ENCODE measurements around the gene ALK.
A peak's percentile ranks its signal among the peaks of the same experiment; 100 is the strongest.

The ALK gene

DNA sequence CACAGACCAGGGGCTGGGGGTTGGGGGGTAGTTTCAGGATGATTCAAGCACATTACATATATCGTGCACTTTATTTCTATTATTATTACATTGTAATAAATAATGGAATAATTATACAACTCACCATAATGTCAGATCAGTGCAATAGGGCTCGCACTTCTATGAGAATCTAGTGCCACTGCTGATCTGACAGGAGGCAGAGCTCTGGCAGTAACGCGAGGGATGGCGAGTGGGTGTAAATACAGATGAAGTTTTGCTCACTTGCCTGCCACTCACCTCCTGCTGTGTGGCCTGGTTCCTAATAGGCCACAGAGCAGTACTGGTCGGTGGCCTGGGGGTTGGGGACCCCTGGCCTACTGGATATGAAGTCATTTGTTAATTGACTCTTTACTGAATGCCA lies 615.6 kb downstream of the ALK start:
- DNase-seq, result no peak

DNA sequence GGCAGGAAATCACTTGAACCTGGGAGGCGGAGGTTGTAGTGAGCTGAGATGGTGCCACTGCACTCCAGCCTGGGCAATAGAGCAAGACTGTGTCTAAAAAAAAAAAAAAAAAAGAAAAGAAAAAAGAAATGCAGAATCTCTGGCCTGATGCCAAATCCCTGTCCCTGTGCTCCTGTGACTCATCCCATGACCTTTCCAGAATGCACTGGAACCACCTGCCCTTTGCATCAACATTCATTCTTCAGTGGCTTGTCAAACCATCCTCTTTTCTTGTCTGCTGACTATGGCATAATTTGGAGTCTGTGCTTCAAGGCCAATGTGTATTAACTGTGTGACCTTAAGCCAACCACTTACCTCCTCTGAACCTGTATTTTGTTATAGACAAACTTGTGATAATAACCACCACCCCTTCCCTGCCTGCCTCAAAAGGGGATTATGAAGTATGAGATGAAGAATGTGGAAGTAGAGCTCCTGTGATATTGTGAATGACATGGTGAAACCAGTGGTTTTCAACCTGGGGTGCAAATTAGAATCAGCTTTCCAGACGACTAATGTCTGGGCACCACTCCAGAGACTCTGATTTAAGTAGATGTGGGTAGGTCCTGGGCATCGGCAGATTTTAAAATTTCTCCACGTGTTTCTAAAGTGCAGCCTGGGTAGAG lies 616.9 kb downstream of the ALK start:
- DNase-seq, result no peak

DNA sequence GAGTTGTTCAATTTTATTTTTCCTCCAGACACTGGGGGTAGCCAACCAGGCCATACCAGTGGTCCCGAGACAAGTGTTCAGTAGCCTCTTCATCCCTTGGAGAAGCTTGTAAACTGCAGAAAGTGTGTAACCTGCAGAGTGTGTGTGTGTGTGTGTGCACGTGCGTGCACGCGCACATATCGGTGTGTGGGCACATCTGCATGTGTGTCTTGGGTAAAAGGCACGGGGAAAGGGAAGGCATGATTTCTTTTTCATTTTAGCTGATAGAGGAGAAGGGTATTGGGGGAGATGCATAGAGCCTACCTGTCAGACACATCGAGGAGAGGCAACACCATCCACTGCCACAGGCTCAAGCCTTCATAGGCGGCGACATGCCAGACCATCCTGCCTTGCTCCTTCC lies 624.8 kb downstream of the ALK start:
- no peak for DNase-seq

DNA sequence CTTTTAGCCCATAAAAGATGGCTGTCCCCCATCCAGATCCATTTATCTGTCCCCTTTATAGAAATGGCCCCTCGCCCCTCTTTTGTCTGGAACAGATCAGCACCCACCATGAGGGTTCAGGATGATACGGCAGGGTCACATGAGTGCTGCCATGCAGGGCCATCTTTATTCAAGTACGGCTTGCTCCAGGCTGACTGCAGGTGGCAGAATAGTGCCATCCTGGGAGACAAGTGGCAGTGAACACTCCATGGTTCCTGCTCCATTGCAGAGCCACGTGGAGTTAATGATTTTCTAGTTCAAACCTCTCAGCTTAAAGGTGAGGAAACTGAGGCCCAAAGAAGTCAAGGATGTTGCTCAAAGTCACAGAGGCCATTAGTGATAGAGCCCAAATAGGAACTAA lies 625.5 kb downstream of the ALK start:
- no peak for DNase-seq

DNA sequence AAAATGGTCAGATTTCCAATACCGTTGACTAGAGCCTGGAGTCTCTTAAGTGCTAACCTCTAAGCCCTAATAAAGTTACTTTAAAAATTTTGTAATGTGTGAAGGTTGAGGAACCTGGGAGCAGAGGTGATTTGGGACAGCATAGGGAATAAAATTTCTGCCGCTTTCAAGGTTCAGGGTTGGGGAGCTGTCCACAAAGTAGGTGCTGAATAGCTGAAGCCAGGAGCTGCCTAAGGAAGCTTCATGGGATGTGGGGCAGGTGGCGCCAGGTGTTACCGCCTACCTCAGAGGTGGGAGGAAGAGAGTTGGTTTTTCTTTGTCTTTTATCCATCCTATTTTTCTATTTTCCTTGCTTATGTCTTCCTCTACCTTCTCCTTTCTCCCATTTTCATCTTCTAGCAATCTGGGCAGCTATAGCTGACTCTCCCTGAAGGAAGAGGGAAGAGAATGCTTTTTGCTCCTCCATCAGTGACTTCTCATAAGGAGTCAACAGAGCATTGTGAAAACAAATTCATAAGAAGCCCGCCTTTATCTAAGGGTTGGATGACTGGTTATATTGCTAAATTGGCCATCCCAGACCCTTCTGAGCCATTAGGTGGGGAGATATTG lies 627.5 kb downstream of the ALK start:
- DNase-seq, result peak; percentile 61

DNA sequence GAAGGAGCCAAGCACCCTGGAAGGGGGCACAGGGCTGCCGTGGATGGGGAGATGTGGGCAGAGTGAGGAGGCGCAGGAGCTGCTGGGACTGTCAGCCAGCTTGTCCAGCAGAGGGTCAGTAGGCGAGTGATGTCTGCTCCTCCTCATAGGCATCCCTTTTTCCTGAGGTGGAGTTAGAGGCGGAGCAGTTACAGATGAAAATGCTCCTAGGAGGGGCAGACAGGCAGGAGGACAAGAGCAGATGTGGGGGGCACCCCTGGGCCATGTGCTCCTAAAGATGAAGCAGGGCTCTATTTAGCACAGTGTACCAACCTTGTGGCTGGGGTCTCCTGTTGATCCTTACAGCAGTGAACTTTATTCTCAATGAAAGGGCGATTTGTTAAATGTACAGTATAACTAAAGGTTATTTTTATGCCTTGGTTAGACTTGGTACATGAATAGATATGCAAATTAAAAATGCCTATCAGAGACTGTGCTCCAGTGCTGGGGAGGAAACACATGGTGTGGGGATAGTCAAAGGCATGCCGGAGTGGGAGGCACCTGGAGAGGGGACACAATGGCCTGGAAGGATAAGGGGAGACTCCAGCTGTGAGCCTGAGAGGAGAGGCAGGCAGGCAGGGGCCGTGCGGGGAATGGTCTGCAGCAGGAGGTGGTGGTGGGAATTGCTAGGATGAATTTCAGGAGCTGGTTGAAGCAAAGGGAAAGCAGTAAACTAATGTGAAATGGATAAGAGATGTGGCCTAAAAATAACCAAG lies 630.9 kb downstream of the ALK start:
- no peak for DNase-seq

DNA sequence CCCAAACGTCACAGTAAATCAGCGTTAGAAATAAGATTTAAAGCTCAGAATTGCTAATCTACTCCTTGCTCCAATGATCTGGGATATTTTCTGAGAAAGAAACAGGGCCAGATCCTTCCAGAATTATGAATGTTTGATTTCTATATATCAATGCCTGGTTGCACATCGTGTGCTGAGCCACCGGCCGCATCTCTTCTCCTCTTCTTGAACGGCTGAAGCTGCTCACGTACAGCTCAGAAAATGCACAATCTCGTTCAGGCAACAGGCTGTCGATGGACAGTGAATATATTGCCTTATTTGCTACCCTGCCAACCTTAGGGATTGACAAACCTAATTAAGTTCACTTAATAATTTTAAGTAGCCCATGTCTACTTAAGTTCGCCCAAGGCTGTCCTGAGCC lies 636.7 kb downstream of the ALK start:
- DNase-seq, result no peak

DNA sequence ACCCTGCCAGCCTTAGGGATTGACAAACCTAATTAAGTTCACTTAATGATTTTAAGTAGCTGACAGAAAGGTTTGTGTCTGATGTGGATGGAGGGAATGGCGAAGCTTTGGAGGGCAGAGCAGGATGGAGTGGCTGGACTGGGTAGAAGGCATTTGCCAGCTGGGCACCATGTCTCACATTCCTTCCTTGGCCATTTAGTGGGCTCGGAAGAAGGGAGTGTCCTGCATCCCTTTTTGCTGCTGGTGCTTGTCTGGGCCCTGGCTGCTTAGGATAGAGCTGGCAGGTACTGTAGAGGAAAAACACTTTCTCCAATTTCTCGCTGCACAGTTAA lies 639.5 kb downstream of the ALK start:
- no peak for DNase-seq

DNA sequence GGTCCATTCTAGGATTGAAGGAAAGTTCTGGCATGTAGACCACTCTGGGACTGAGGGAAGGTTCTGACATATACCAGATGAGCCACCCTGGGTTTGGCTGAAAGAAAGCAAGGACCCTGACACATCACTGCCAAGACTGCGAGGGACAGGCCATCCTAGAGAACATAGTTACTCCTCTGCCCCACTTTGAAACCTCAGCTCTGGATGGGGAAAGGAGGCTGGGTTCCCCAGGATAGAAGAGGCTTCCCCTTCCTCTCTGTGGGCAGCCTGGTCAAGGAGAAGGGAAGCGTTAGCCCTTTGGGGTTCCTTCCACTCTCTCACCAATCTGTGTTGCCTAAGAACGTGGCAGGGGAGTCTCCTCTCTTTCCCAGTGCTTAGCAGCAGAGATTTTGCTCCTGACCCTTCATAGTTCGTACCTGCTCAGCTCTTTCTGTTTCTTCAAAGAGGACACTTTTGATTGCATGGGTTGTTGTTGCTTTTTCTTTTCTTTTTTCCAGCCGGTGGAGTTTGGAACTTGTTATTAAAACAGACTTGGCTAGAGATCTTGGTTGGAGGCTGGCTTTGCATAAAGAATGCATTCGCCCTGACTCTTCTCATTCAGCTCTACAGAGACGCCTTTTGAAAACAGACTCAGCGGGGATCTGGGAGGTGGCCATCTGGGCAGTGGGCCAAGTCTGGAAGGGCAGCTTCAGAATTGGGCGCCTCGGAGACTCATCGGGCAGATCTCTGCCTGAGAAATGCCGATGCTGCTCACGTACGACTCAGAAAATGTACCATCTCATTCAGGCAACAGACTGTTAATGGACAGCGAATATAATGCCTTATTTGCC lies 640.1 kb downstream of the ALK start:
- DNase-seq, result peak; percentile 54

DNA sequence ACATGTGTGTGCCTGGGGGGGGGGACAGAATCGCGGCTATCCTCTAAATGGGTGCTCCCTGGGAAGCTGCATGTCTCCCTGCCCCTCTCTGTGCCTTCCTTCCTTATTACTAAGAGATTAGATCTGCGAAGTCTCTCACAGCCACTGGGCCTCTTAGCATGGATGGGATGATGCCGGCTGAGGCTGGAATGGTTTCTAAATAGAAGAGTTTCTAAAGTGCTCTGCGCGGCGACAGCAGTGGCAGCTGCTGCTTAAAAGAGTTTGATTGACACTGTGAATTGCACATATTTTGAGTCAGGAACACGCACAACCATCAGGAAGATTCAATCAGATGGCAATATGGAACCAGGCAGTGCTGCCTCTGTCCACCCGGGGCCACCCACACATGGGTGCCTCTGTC lies 642.4 kb downstream of the ALK start:
- DNase-seq, result no peak

DNA sequence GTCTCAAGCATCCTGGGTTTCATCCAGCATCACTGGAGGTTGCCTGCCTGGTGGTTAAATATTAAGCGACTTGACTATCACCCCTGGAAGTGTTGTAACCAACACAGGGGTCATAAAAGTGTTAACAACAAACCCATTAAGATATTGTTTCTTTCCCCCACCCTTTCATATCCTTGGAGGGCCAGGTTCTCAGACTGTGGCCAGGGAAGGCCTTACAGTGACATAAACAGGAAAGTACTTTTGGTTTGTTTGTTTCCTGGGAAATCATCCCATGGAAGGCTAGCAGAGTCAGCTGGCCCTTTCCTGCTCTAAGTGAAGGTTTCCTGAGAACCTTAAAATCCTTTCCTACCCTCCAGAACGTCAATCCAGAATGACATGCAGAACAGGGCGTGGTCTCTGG lies 645.2 kb downstream of the ALK start:
- DNase-seq, result no peak

DNA sequence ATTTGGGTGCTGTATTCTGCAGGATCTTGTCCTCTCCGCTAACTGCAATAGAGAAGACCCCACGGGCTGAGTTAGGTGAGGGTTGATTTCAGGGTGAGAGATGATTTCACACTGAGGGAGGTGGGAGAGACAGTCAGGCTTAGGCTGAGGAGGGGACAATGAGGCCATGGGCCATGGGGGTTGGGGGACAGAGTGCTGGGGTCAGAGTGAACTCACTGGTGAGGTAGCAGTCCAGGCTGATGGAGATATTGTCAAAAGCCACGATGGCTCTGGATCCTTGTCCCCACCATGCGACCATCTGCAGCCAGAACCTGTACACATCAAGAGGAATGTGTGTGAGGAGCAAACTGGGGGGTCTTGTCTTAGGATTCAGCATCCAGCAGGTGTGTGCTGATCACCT lies 646.2 kb downstream of the ALK start:
- DNase-seq, result no peak

DNA sequence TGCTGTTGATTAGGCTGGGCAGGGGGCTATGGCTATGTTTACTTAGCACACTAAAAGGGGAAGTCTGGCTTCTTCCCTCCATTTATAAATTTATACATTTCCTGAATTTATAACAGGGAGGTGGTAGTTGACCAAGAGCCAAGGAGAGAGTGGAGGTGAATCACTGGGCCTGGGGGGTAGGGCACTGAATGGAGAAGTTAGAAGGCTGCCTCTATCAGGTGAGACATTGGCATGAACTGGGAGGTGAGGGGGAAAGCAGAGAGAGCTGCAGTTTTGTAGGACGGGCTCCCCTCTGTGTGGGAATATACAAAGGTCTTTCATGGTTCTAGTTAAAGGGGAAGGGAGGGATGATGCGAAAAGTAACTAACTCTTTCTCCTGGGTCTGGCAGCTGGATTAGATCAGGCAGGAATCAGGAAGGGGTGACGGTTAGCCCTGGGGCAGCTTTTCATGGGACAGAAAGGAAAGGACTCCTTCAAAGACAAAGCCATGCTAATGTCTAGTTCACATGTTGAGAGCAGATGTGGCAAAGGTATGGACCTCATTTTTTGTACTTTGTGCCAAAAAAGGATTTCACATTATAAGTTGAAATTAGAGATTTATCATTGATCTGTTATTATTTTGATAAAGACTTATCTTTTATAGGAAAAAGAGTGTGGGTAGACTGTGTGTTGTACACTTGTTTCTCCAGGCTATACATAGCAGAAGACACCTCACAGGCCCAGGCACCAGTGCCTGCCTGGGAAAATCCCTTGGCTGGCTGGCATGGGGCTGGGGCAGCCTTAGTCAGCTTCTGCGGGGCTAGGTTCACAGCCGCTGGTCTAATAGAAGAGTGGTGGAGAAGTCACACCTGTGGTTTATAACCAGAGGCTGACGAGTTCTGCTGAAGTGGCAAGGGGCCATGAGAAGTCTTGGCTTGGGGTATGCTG lies 647.4 kb downstream of the ALK start:
- no peak for DNase-seq

DNA sequence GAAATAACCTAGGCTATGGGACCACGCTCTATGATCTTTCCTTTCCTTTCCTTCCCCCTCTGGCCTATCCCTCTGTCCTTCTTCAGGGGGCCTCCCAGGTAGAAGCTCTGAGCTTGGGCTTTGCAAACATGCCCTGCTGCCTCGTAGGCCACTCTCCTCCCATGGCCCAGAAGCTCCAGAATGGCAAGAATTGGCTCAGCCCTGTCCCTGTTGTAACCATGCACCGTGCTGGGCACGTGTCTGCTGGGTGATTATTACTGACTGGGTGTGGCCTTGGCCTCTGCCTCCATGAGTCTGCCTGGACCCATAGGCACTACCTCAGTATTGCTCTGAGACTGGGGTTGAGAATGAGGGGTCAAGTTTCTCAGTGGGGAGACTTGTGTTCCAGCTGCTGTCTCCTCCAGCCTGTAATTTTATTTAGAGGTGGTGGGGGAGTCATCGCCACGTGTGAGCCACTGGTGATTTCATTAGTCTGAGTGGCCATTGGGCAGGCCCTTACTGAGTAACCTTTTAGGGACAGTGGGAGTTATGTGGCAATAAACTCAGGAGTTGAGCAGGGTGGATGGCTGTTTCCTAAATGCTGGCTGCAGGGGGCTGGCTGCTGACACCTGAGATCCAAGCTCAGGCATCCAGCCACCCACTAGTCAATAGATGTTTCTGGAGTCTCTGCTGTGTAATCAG lies 648.2 kb downstream of the ALK start:
- DNase-seq, result no peak

DNA sequence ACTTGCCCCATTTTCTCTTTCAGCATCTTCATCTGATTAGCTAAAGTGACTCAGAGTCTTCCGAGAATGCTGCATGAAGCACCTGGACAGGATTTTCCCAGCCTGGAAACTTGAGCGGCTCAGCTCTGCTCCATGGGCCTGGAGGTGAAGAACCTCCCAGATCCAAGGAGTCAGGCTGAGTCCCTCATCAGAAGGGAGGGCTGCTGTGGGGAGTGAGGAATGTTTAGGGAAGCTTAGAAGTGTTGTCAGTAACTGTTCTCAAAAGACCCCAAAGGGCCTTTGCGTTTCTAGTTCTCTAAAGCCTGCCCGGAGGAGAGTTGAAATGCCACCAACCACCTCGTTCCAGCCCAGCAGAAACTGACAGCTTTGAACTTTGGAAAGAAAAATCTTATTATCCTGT lies 649.1 kb downstream of the ALK start:
- DNase-seq, result no peak

DNA sequence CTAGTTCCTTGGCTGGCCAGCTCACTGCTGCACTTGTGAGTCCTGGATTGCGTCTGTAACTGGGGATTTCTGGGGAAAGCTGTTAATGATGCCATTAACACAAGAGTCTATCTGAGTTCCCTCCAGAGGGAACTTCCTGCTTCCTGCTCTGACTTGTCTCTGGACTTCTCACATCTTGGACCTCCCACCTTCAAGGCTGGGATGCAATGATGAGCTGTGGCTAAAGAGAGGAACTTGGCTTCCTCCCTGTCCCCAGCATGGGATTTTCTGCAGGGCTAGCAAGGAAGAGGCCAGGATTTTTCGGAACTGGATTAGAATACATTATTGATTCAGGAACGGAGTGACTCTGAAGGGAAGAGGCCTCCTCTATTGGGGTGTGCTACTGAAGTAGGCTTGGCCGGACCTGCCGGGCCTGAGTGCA lies 650.7 kb downstream of the ALK start:
- DNase-seq, result no peak

DNA sequence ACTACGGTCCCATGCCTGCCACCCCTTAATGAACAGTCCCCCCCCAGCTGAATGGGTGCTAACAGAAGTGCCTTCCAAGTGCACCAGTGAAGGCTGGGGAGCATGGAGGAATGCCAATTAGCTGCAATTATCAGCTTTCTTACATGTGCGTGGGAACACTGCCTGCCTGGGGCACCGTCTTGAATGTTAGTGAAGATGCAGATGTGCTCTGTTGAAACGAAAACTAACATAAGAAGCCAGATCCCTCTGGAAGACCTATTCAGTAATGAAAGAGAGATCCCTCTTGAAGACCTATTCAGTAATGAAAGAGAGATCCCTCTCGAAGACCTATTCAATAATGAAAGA lies 651.6 kb downstream of the ALK start:
- DNase-seq, result no peak

DNA sequence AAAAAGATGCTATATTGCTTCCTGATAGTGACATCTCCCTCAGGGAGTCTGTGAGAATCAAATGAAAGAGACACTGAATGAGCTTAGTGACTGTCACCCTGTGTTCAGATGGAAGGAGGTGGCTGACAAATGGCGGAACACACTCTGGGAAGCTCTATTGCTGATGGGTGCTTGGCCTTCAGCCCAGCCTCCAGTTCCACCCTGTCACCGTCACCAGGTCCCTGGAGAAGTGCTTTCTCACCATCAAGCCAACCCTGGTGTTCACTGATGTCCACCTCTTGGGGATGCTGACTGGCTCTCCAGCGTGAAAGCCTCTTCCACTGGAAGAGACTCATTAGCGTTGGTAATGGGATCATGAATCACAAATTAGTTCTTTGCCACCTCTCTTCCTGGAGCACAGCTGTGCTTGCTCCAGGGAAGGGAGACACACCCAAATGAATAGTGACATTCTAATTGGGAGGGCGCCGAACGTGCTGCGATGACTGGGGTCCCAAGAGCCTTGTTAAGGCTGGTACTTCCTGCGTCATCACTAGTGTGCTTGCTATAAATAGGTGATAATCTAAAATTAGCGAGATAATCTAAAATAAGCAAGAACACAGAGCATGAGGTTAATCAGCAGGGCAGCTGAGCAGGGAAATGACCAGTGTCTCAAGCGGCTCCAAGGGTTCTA lies 652.2 kb downstream of the ALK start:
- DNase-seq, result no peak

DNA sequence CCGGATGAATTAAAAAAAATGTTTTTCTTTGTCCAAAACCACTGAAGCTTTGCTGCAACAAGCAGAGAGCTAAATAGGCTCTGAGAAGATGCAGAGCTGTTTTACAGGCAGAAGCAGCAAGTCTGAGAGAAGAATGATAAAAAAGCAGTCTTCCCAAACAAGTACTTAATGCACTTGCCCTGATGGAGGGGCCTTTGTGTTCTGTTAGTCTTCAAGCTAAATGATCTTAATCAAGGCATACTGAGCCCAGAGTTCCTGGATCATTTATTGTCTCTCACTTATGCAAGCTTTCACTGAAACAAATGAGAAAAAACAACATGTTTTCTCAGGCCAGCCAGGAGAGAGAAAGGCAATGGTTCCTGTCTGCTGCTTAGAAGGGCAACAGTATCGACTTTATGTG lies 653.7 kb downstream of the ALK start:
- DNase-seq, result no peak

DNA sequence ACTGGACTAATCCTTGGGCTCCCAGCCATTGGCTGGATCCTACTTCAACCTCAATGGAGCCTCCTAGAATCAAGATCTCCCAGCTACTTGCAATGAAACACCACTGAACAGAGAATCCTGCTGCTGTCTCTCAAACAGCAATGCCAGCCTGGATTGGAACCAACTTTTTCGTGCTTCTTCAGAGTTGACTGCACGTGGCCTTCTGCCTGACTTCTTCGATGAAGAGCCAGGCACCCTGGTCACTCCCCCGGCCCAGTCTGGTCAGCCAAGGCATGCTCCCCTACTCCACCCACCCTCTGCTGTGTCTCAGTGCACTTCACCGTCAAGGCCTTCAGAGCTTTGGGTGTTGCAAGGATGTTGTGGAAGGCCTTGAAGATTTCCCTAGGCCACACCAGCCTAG lies 657.5 kb downstream of the ALK start:
- no peak for DNase-seq

DNA sequence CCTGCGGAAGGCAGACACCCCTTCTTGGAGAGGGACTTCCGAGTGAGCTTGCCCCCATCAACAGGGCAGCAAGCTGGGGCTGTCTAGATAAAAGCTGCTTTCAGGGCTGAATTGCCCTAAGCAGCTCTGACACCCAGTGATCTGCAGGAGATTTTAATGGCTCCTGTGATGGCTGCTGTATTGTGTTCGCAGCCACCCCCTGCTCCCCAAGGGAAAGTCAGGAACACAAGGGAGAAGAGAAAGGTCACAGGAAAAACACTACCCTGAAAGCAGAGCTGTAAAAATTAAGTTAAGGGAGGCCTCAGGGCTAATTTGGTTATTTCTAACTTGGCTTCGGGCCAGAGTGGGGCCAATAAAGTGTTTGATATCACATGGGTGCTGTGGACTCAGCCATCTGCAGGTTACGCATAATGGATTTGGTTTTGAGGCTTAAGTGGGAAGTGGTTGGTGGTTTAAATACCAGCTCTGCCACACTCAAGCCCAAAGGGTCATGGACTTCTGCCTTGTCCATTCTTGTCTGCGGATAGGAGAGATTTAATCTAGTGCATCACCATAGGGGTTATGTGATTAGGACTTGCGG lies 658.6 kb downstream of the ALK start:
- no peak for DNase-seq
